GM19397 (cell line): ENCODE results near the gene LRRC10.

Experiments used
- ATAC-seq: cut with Tn5 transposase; IDR thresholded peaks from one replicate; pipeline ENCODE4 v1.9.1; 2021; ENCODE audit warnings: mild to moderate bottlenecking, moderate library complexity; ENCODE audit not compliant: unreplicated experiment

LRRC10 gene

GRCh38 chr12:69610729-69611128, at the start of gene LRRC10:
LRRC10 (minus strand) TSS chr12:69610907; CDS start chr12:69610838, 69 bp downstream.
- no peak for ATAC-seq

GRCh38 chr12:69660164-69660863, 49.6 kb upstream of the LRRC10 start:
- ATAC-seq: no peak

- no peak for ATAC-seq
Measured at GRCh38 chr12:69658203-69658602, 47.5 kb upstream of the LRRC10 start.

- no peak for ATAC-seq
Measured at GRCh38 chr12:69657376-69658137, 46.9 kb upstream of the LRRC10 start.

GRCh38 chr12:69655616-69656340, 45.1 kb upstream of the LRRC10 start:
- ATAC-seq: no peak

- ATAC-seq: no peak
Measured at GRCh38 chr12:69653703-69654102, 43.0 kb upstream of the LRRC10 start.

GRCh38 chr12:69651922-69652321, 41.2 kb upstream of the LRRC10 start:
- ATAC-seq: no peak

GRCh38 chr12:69649529-69649928, 38.8 kb upstream of the LRRC10 start:
- ATAC-seq: no peak

- ATAC-seq: no peak
Measured at GRCh38 chr12:69648476-69648875, 37.8 kb upstream of the LRRC10 start.

- no peak for ATAC-seq
Measured at GRCh38 chr12:69647178-69647577, 36.5 kb upstream of the LRRC10 start.

- ATAC-seq: no peak
Measured at GRCh38 chr12:69645031-69645430, 34.3 kb upstream of the LRRC10 start.

GRCh38 chr12:69644511-69644910, 33.8 kb upstream of the LRRC10 start:
- ATAC-seq: no peak

GRCh38 chr12:69642531-69642930, 31.8 kb upstream of the LRRC10 start:
- no peak for ATAC-seq

- no peak for ATAC-seq
Measured at GRCh38 chr12:69641546-69641945, 30.8 kb upstream of the LRRC10 start.

GRCh38 chr12:69639400-69640016, 28.8 kb upstream of the LRRC10 start:
- ATAC-seq: peak; percentile 83

- ATAC-seq: no peak
Measured at GRCh38 chr12:69633061-69633460, 22.4 kb upstream of the LRRC10 start.

GRCh38 chr12:69630191-69630590, 19.5 kb upstream of the LRRC10 start:
- ATAC-seq: no peak

GRCh38 chr12:69627501-69627900, 16.8 kb upstream of the LRRC10 start:
- no peak for ATAC-seq

GRCh38 chr12:69623970-69624369, 13.3 kb upstream of the LRRC10 start:
- no peak for ATAC-seq

GRCh38 chr12:69621551-69621950, 10.8 kb upstream of the LRRC10 start:
- ATAC-seq: no peak

GRCh38 chr12:69620921-69621320, 10.2 kb upstream of the LRRC10 start:
- ATAC-seq: no peak
